Esophagus mucosa (tissue), 1 donor: Measurements from ENCODE around the gene NODAL. TPM values are rescaled to one million over a fixed set of nuclear protein-coding genes. Genes with fewer than 3 reads are reported as not detected.

ENCODE experiments used
- total RNA-seq: library from RNA; stranded (reverse); gene quantifications from one replicate; pipeline ENCODE4 v1.2.4, GENCODE V29; 2023
- donor health status: DM: yes; HTN: yes; CAD: no.

Gene NODAL
- total RNA-seq, 1 donor from 2014 or later, result 0.48 TPM

Other genes with a start within 250 kb of the NODAL start
- gene PPA1, start 208.3 kb downstream of the NODAL start, total RNA-seq, result 158 TPM
- 0.04 TPM for gene NPFFR1, start 157.7 kb downstream of the NODAL start, total RNA-seq
- 7.5 TPM for gene LRRC20, start 59.1 kb downstream of the NODAL start, total RNA-seq
- gene EIF4EBP2, start 37.5 kb downstream of the NODAL start, total RNA-seq, result 33.0 TPM
- 4.6 TPM for gene PALD1, start 37.1 kb upstream of the NODAL start, total RNA-seq
- 0.28 TPM for gene PRF1, start 161.1 kb upstream of the NODAL start, total RNA-seq
- 0.64 TPM for gene ADAMTS14, start 230.8 kb upstream of the NODAL start, total RNA-seq